Frontal cortex (tissue), 4 donors: ENCODE measurements around the gene GRID1. TPM values are rescaled to one million over a fixed set of nuclear protein-coding genes. Genes with fewer than 3 reads are reported as not detected.

Experiments
- DNase-seq, 2 donors: peaks; one replicate each; pipeline ENCODE4 v3.0.0; 2012; ENCODE audit warnings: low spot score in 2 of 2
- FAIRE-seq: peaks from 2 replicates; lab custom pipeline; 2012; peaks lifted over from hg19 to GRCh38; lab: Jason Lieb, UNC
- total RNA-seq: library from RNA; depleted of rRNA; stranded (reverse); fragments of >200 nt; gene quantifications from one replicate; pipeline ENCODE4 v1.2.3, GENCODE V29; 2014
- donor health status: control.
- donor health status: control.
- donor health status: control.

GRID1 gene
- total RNA-seq, 1 donor from 2014 or later, result 12.6 TPM

GRCh38 chr10:86261941-86262687 lies 104.5 kb downstream of the GRID1 start:
- DNase-seq (no peak), FAIRE-seq (no peak)

- DNase-seq, result no peak
- FAIRE-seq, result no peak
Measured at GRCh38 chr10:86261470-86261869, 105.1 kb downstream of the GRID1 start.

- FAIRE-seq (no peak), DNase-seq (no peak)
Measured at GRCh38 chr10:86260564-86260963, 106.0 kb downstream of the GRID1 start.

GRCh38 chr10:86259901-86260562 lies 106.6 kb downstream of the GRID1 start:
- DNase-seq, result no peak

GRCh38 chr10:86258941-86259340 lies 107.7 kb downstream of the GRID1 start:
- FAIRE-seq, result no peak
- no peak for DNase-seq

More at GRCh38 chr10:86259901-86260562, 106.6 kb downstream of the GRID1 start:
- no peak for FAIRE-seq

- FAIRE-seq (peak; percentile 80), DNase-seq (peak; percentile 60 to 74)
Measured at GRCh38 chr10:86258499-86258898, 108.1 kb downstream of the GRID1 start.

- DNase-seq, result no peak
- no peak for FAIRE-seq
Measured at GRCh38 chr10:86257683-86258082, 108.9 kb downstream of the GRID1 start.

GRCh38 chr10:86256690-86257315 lies 109.8 kb downstream of the GRID1 start:
- FAIRE-seq (no peak), DNase-seq (no peak)

GRCh38 chr10:86255405-86256251 lies 111.0 kb downstream of the GRID1 start:
- FAIRE-seq, result no peak

GRCh38 chr10:86254526-86255174 lies 111.9 kb downstream of the GRID1 start:
- no peak for FAIRE-seq
- DNase-seq, result no peak

More at GRCh38 chr10:86255405-86256251, 111.0 kb downstream of the GRID1 start:
- peak in 1 of 2 donors; percentile 2 for DNase-seq

GRCh38 chr10:86254081-86254480 lies 112.5 kb downstream of the GRID1 start:
- no peak for FAIRE-seq
- no peak for DNase-seq

- DNase-seq (no peak), FAIRE-seq (no peak)
Measured at GRCh38 chr10:86253091-86254072, 113.2 kb downstream of the GRID1 start.

GRCh38 chr10:86252556-86252955 lies 114.0 kb downstream of the GRID1 start:
- FAIRE-seq (no peak), DNase-seq (no peak)

- FAIRE-seq (no peak), DNase-seq (no peak)
Measured at GRCh38 chr10:86252079-86252478, 114.5 kb downstream of the GRID1 start.

- DNase-seq, result no peak
- no peak for FAIRE-seq
Measured at GRCh38 chr10:86251426-86251825, 115.2 kb downstream of the GRID1 start.

- FAIRE-seq, result no peak
- DNase-seq, result no peak
Measured at GRCh38 chr10:86250399-86250798, 116.2 kb downstream of the GRID1 start.

- FAIRE-seq (no peak), DNase-seq (no peak)
Measured at GRCh38 chr10:86249794-86250193, 116.8 kb downstream of the GRID1 start.

- FAIRE-seq (no peak), DNase-seq (no peak)
Measured at GRCh38 chr10:86248062-86248461, 118.5 kb downstream of the GRID1 start.
